CD4-positive, CD25-positive, alpha-beta regulatory T cell (primary cell): Measurements from ENCODE around the gene MAGIX. TPM values are rescaled to one million over a fixed set of nuclear protein-coding genes. Genes with fewer than 3 reads are reported as not detected.
"Not testable (repeated sequence)": the region's sequence is repeated elsewhere in the genome, so short reads cannot be mapped to it uniquely, and the experiment has no call there.

Experiments used
- ATAC-seq, 2 donors: fragments of 150-1000 bp; cut with Tn5 transposase; one replicate each; pipeline ENCODE4 v1.10.0; 2021; ENCODE audit warnings: low read depth in 2 of 2, moderate number of reproducible peaks in 2 of 2, moderate library complexity in 1 of 2
- DNase-seq, 3 donors: peaks; one replicate each; pipeline versions ENCODE4 v3.0.0 to v3.0.0-alpha.2; 2012 to 2022; ENCODE audit warnings: mixed read lengths in 1 of 3
- H3K27ac ChIP-seq: one replicate; pipeline ENCODE4 v1.7.0; 2013; ENCODE audit warnings: mild to moderate bottlenecking, low read length; ENCODE audit not compliant: insufficient read depth, poor library complexity, severe bottlenecking
- H3K27me3 ChIP-seq: one replicate; pipeline ENCODE4 v1.7.0; 2013; ENCODE audit warnings: low read length; ENCODE audit not compliant: control insufficient read depth, insufficient read depth
- H3K36me3 ChIP-seq: one replicate; pipeline ENCODE4 v1.7.0; 2013; ENCODE audit warnings: mild to moderate bottlenecking, low read length, moderate library complexity; ENCODE audit not compliant: control insufficient read depth, insufficient read depth
- H3K4me1 ChIP-seq: 2 replicates; pipeline ENCODE4 v1.7.0; 2013; ENCODE audit warnings: mild to moderate bottlenecking, low read length; ENCODE audit not compliant: insufficient read depth, control insufficient read depth, poor library complexity, severe bottlenecking
- H3K4me3 ChIP-seq: one replicate; pipeline ENCODE4 v1.7.0; 2013; ENCODE audit warnings: low read depth, mild to moderate bottlenecking, low read length, moderate library complexity
- H3K9me3 ChIP-seq, 2 experiments: 1 replicate in 1 of 2; 2 replicates in 1 of 2; pipeline ENCODE4 v1.7.0; 2013; ENCODE audit warnings: low read length in 2 of 2, mild to moderate bottlenecking in 1 of 2, moderate library complexity in 1 of 2; ENCODE audit not compliant: control insufficient read depth in 2 of 2
- H3K27ac Mint-ChIP-seq, 3 donors: one replicate each; pipeline ENCODE4 v1.8.0; 2020 to 2022; ENCODE audit warnings: mild to moderate bottlenecking in 3 of 3, mixed read lengths in 3 of 3, moderate library complexity in 2 of 3
- H3K27me3 Mint-ChIP-seq: one replicate; pipeline ENCODE4 v1.8.0; 2022; ENCODE audit warnings: mild to moderate bottlenecking, mixed read lengths
- H3K36me3 Mint-ChIP-seq: one replicate; pipeline ENCODE4 v1.8.0; 2020; ENCODE audit warnings: mixed read lengths
- H3K4me1 Mint-ChIP-seq, 4 donors: one replicate each; pipeline ENCODE4 v1.8.0; 2020 to 2022; ENCODE audit warnings: mixed read lengths in 4 of 4, mild to moderate bottlenecking in 1 of 4
- H3K4me3 Mint-ChIP-seq, 4 donors: one replicate each; pipeline ENCODE4 v1.8.0; 2020 to 2022; ENCODE audit warnings: mild to moderate bottlenecking in 4 of 4, mixed read lengths in 4 of 4, moderate library complexity in 3 of 4
- H3K9me3 Mint-ChIP-seq, 7 donors: one replicate each; pipeline ENCODE4 v1.8.0; 2020 to 2022; ENCODE audit warnings: mixed read lengths in 7 of 7, mild to moderate bottlenecking in 3 of 7, moderate library complexity in 2 of 7
- polyA plus RNA-seq, 4 donors: library from polyadenylated mRNA; unstranded; fragments of 300-500 nt; fragmentation: Illumina TruSeq; gene quantifications; one replicate each; pipeline ENCODE4 v1.2.3, GENCODE V29; 2021
- total RNA-seq: library from RNA; stranded (reverse); gene quantifications from one replicate; pipeline ENCODE4 v1.2.3, GENCODE V29; 2022

The MAGIX gene
- total and polyA plus RNA-seq, 5 donors from 2014 or later, result 0.49 to 1.0 (median 0.57) TPM

- H3K4me1 Mint-ChIP-seq, H3K27me3 Mint-ChIP-seq, H3K27ac Mint-ChIP-seq, ATAC-seq, H3K4me3 ChIP-seq, H3K27ac ChIP-seq, H3K9me3 ChIP-seq, H3K27me3 ChIP-seq, H3K36me3 Mint-ChIP-seq, H3K9me3 Mint-ChIP-seq, H3K4me1 ChIP-seq, DNase-seq, H3K4me3 Mint-ChIP-seq, H3K36me3 ChIP-seq: not testable (repeated sequence)
These were observed 14.0 kb upstream of the MAGIX start for GRCh38 chrX:49148390-49149100.

- not testable (repeated sequence) for DNase-seq, H3K4me3 ChIP-seq, H3K27ac Mint-ChIP-seq, H3K36me3 Mint-ChIP-seq, H3K4me1 Mint-ChIP-seq, H3K4me1 ChIP-seq, H3K9me3 Mint-ChIP-seq, H3K27ac ChIP-seq, H3K36me3 ChIP-seq, H3K27me3 Mint-ChIP-seq, ATAC-seq, H3K27me3 ChIP-seq, H3K9me3 ChIP-seq, H3K4me3 Mint-ChIP-seq
These were observed 13.3 kb upstream of the MAGIX start for GRCh38 chrX:49149291-49149690.

GRCh38 chrX:49153467-49153866 lies 9.1 kb upstream of the MAGIX start:
- Mint-ChIP-seq H3K4me3 (no peak overlapping the region), H3K27ac (no peak overlapping the region), H3K36me3 (peaks cover 3% of the 10 kb centered on the region), H3K9me3 (peaks cover 0 to 2% (median 0%) of the 10 kb centered on the region in 7 donors), H3K4me1 (peaks cover 0 to 17% (median 11%) of the 10 kb centered on the region in 4 donors), H3K27me3 (no peaks in the 10 kb centered on the region)
- ATAC-seq, result no peak
- Histone ChIP-seq H3K36me3 (no peaks in the 10 kb centered on the region), H3K27me3 (no peaks in the 10 kb centered on the region), H3K27ac (no peak overlapping the region), H3K4me1 (no peaks in the 10 kb centered on the region), H3K9me3 (no peaks in the 10 kb centered on the region), H3K4me3 (no peak overlapping the region)
- no peak for DNase-seq

GRCh38 chrX:49155243-49155899 lies 7.2 kb upstream of the MAGIX start:
- Histone ChIP-seq H3K4me3 (peak overlapping the region; percentile 57), H3K27ac (peak overlapping the region; percentile 82), H3K4me1 (no peaks in the 10 kb centered on the region), H3K36me3 (no peaks in the 10 kb centered on the region), H3K9me3 (no peaks in the 10 kb centered on the region), H3K27me3 (no peaks in the 10 kb centered on the region)
- H3K36me3 Mint-ChIP-seq, result peaks cover 3% of the 10 kb centered on the region
- H3K9me3 Mint-ChIP-seq, result peaks cover 0 to 2% (median 0%) of the 10 kb centered on the region in 7 donors
- H3K27me3 Mint-ChIP-seq, result no peaks in the 10 kb centered on the region
- peak in 2 of 3 donors; percentile 19 to 63 for DNase-seq
- peak overlapping the region; percentile 92 to 95 (median 93) for H3K4me3 Mint-ChIP-seq
- ATAC-seq, result no peak
- H3K4me1 Mint-ChIP-seq, result peaks cover 0 to 17% (median 10%) of the 10 kb centered on the region in 4 donors
- peak overlapping the region; percentile 80 to 98 (median 89) for H3K27ac Mint-ChIP-seq

- peak; percentile 78 to 86 (median 85) for DNase-seq
- peak overlapping the region; percentile 92 to 95 (median 93) for H3K4me3 Mint-ChIP-seq
- H3K27me3 ChIP-seq, result no peaks in the 10 kb centered on the region
- no peaks in the 10 kb centered on the region for H3K4me1 ChIP-seq
- H3K4me1 Mint-ChIP-seq, result peaks cover 0 to 17% (median 10%) of the 10 kb centered on the region in 4 donors
- peak overlapping the region; percentile 57 for H3K4me3 ChIP-seq
- no peaks in the 10 kb centered on the region for H3K36me3 ChIP-seq
- peaks cover under 1% of the 10 kb centered on the region for H3K36me3 Mint-ChIP-seq
- peak overlapping the region; percentile 89 to 98 (median 96) for H3K27ac Mint-ChIP-seq
- H3K9me3 Mint-ChIP-seq, result peaks cover 0 to 2% (median 0%) of the 10 kb centered on the region in 7 donors
- ATAC-seq, result peak; percentile 95 to 97
- H3K27ac ChIP-seq, result peak overlapping the region; percentile 82
- no peaks in the 10 kb centered on the region for H3K27me3 Mint-ChIP-seq
- no peaks in the 10 kb centered on the region for H3K9me3 ChIP-seq
These were observed 6.4 kb upstream of the MAGIX start for GRCh38 chrX:49155900-49156837.

- Histone ChIP-seq H3K27me3 (no peaks in the 10 kb centered on the region), H3K27ac (no peak overlapping the region), H3K9me3 (no peaks in the 10 kb centered on the region), H3K4me1 (no peaks in the 10 kb centered on the region), H3K4me3 (no peak overlapping the region), H3K36me3 (no peaks in the 10 kb centered on the region)
- no peaks in the 10 kb centered on the region for H3K27me3 Mint-ChIP-seq
- H3K4me1 Mint-ChIP-seq, result peaks cover 0 to 20% (median 11%) of the 10 kb centered on the region in 4 donors
- peak overlapping the region in 1 of 4 donors; percentile 52 for H3K4me3 Mint-ChIP-seq
- H3K9me3 Mint-ChIP-seq, result peaks cover 0 to 2% (median 0%) of the 10 kb centered on the region in 7 donors
- no peak overlapping the region for H3K27ac Mint-ChIP-seq
- no peaks in the 10 kb centered on the region for H3K36me3 Mint-ChIP-seq
- ATAC-seq (no peak), DNase-seq (no peak)
These were observed 5.4 kb upstream of the MAGIX start for GRCh38 chrX:49157194-49157593.

GRCh38 chrX:49160908-49161307 lies 1.6 kb upstream of the MAGIX start:
- Histone ChIP-seq H3K27ac (no peak overlapping the region), H3K27me3 (no peaks in the 10 kb centered on the region), H3K36me3 (no peaks in the 10 kb centered on the region), H3K4me1 (peaks cover 13% of the 10 kb centered on the region), H3K4me3 (no peak overlapping the region), H3K9me3 (no peaks in the 10 kb centered on the region)
- DNase-seq, result no peak
- Mint-ChIP-seq H3K9me3 (peaks cover 0 to 1% (median 0%) of the 10 kb centered on the region in 7 donors), H3K27ac (no peak overlapping the region), H3K36me3 (no peaks in the 10 kb centered on the region), H3K27me3 (no peaks in the 10 kb centered on the region), H3K4me1 (peaks cover 0 to 22% (median 11%) of the 10 kb centered on the region in 4 donors), H3K4me3 (peak overlapping the region in 1 of 4 donors; percentile 32)
- no peak for ATAC-seq
